Choroid plexus epithelial cell (primary cell): Measurements from ENCODE around the gene RBBP8NL.

Source experiments
- DNase-seq: peaks from one replicate; pipeline ENCODE4 v3.0.0-alpha.2; 2010; ENCODE audit warnings: low read depth
- H3K4me3 ChIP-seq: 2 replicates; pipeline ENCODE4 v1.5.1; 2011; ENCODE audit warnings: low read depth, mild to moderate bottlenecking, control low read depth, low read length, moderate library complexity
- CTCF ChIP-seq: conservative IDR thresholded peaks from 2 replicates; pipeline ENCODE4 v1.5.1; 2011; ENCODE audit warnings: low read depth, mild to moderate bottlenecking, control low read depth, inconsistent platforms, low read length, moderate library complexity

RBBP8NL gene

GRCh38 chr20:62420846-62421715 lies 6.3 kb downstream of the RBBP8NL start:
- H3K4me3 ChIP-seq: no peak overlapping the region
- no peak for TF ChIP-seq CTCF
- no peak for DNase-seq

- no peak for TF ChIP-seq CTCF
- no peak for DNase-seq
- H3K4me3 ChIP-seq: no peak overlapping the region
These were observed 7.6 kb downstream of the RBBP8NL start for GRCh38 chr20:62419759-62420158.

- no peak overlapping the region for H3K4me3 ChIP-seq
These were observed 8.4 kb downstream of the RBBP8NL start for GRCh38 chr20:62418709-62419487.

GRCh38 chr20:62417981-62418708 lies 9.2 kb downstream of the RBBP8NL start:
- no peak overlapping the region for H3K4me3 ChIP-seq
- DNase-seq: no peak
- no peak for TF ChIP-seq CTCF

More at GRCh38 chr20:62418709-62419487, 8.4 kb downstream of the RBBP8NL start:
- no peak for DNase-seq
- TF ChIP-seq CTCF: no peak

GRCh38 chr20:62416651-62417637 lies 10.4 kb downstream of the RBBP8NL start:
- TF ChIP-seq CTCF: no peak
- DNase-seq: no peak
- no peak overlapping the region for H3K4me3 ChIP-seq
